Measurements from ENCODE around the gene LRRC46. TPM values are rescaled to one million over a fixed set of nuclear protein-coding genes. Genes with fewer than 3 reads are reported as not detected.

The LRRC46 gene
- total and polyA plus RNA-seq, 2 of the 13 experiments (the other 11 are each of a cell fraction or from before 2014, with no cell fraction given): 0.09 TPM

GRCh38 chr17:47850692-47851573 is 19.5 kb downstream of the LRRC46 start, which contains the start of gene SP6 (continued):
- TF ChIP-seq TMF1 (CRISPR knock-in tag; IDR thresholded peaks at IDR 0.05; ENCODE audit: low read depth): peak; percentile 61; the same call in 1 of the 2 replicates
- no peak for TF ChIP-seq DDIT3 (CRISPR knock-in tag; IDR thresholded peaks at IDR 0.05)
- peak; percentile 46 for TF ChIP-seq FOXP4 (CRISPR knock-in tag; IDR thresholded peaks at IDR 0.05)
- peak; percentile 70; the same call in 1 of the 2 replicates for TF ChIP-seq HOXA3 (CRISPR knock-in tag; IDR thresholded peaks at IDR 0.05)
- no peak for TF ChIP-seq ZBTB37 (CRISPR knock-in tag; IDR thresholded peaks at IDR 0.05)
- TF ChIP-seq ZC3H4 (CRISPR knock-in tag; IDR thresholded peaks at IDR 0.05; ENCODE audit: borderline replicate concordance): no peak
- TF ChIP-seq ZSCAN25 (CRISPR knock-in tag; IDR thresholded peaks at IDR 0.05): peak; percentile 71
- TF ChIP-seq GFI1 (CRISPR knock-in tag; IDR thresholded peaks at IDR 0.05; ENCODE audit: borderline replicate concordance): no peak
- 0 out of 2 replicates have a peak, but pooled peaks have one; percentile 62 for TF ChIP-seq ZNF501 (CRISPR knock-in tag; IDR thresholded peaks at IDR 0.05)
- TF ChIP-seq ZNF530 (CRISPR knock-in tag; IDR thresholded peaks at IDR 0.05; ENCODE audit: low read depth): 0 out of 2 replicates have a peak, but pooled peaks have one; percentile 66
- no peak for TF ChIP-seq CBX1 (IDR thresholded peaks at IDR 0.05; ENCODE audit: low read depth)
- TF ChIP-seq CSRNP2 (CRISPR knock-in tag; conservative IDR thresholded peaks at IDR 0.05; ENCODE audit: low read depth): no peak
- TF ChIP-seq ATAD3A (CRISPR knock-in tag; IDR thresholded peaks at IDR 0.05): no peak
- TF ChIP-seq SIX4 (CRISPR knock-in tag; IDR thresholded peaks at IDR 0.05): no peak
- peak; percentile 86 for TF ChIP-seq ATF7-NPFF (CRISPR knock-in tag; IDR thresholded peaks at IDR 0.05; ENCODE audit: low read depth)
- no peak for TF ChIP-seq U2AF2 (IDR thresholded peaks at IDR 0.05; ENCODE audit: low read depth, low read length)
- no peak for TF ChIP-seq NR1H2 (CRISPR knock-in tag; IDR thresholded peaks at IDR 0.05; ENCODE audit: borderline replicate concordance, low read depth)
- TF ChIP-seq ZNF121 (CRISPR knock-in tag; IDR thresholded peaks at IDR 0.05): no peak
- no peak for TF ChIP-seq ZNF484 (CRISPR knock-in tag; IDR thresholded peaks at IDR 0.05; ENCODE audit: borderline replicate concordance, low read depth)
- TF ChIP-seq ZNF83 (CRISPR knock-in tag; IDR thresholded peaks at IDR 0.05; ENCODE audit: borderline replicate concordance): no peak
- no peak for TF ChIP-seq ZFP37 (CRISPR knock-in tag; IDR thresholded peaks at IDR 0.05; ENCODE audit: borderline replicate concordance)
- TF ChIP-seq MED1 (CRISPR knock-in tag; IDR thresholded peaks at IDR 0.05): 0 out of 2 replicates have a peak, but pooled peaks have one; percentile 17
- no peak for TF ChIP-seq JUND (CRISPR knock-in tag; IDR thresholded peaks at IDR 0.05)
- TF ChIP-seq ZNF883 (CRISPR knock-in tag; IDR thresholded peaks at IDR 0.05; ENCODE audit: not compliant biosample characterization): peak; percentile 41
- peak; percentile 45; the same call in 1 of the 2 replicates for TF ChIP-seq FOXC1 (CRISPR knock-in tag; IDR thresholded peaks at IDR 0.05; ENCODE audit: borderline replicate concordance)

All from HepG2 (cell line).